HG03064 (cell line): ENCODE measurements around the gene NTRK1.

Experiments
- ATAC-seq: cut with Tn5 transposase; IDR thresholded peaks from one replicate; pipeline ENCODE4 v1.9.1; 2021; ENCODE audit warnings: low read depth; ENCODE audit not compliant: unreplicated experiment

Gene NTRK1

DNA sequence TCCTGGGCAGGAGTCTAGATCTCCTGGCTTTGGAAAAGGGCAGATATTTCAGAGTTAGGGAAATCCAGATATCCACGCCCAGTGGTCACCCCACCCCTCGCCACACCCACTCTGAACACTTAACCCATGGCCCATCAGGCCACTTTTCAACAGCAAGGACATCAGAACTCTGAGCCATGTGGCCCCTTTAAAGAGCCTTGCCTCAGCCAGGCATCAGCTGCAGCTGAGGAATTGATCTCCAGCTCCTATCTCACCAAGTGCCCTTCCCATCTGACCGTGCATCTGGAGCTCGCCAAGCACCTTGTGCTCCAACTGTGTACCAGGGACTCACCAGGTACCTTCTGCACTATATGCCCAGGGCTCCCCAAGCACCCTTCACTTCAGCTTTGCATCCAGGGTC, 23.8 kb upstream of the NTRK1 start:
- ATAC-seq: no peak

DNA sequence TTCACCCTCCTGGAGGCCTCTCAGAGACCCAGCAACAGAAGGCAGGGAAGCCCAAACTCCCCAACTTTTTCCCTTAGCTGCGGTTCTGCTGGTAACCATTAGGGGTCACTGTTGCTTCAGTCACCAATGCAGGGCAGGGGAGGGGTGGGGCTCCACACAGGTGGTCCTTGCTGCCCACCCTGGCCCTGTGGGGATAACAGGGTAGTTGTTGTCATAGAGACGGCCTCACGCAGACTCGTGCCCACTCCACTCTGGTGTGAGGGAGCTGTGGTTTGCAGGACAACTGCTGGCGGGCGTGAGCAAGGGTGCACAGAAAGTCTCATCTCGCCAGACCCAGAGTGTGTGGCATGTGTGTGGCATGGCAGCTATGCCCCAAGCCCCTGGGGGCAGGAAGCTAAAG, 21.7 kb upstream of the NTRK1 start:
- no peak for ATAC-seq

DNA sequence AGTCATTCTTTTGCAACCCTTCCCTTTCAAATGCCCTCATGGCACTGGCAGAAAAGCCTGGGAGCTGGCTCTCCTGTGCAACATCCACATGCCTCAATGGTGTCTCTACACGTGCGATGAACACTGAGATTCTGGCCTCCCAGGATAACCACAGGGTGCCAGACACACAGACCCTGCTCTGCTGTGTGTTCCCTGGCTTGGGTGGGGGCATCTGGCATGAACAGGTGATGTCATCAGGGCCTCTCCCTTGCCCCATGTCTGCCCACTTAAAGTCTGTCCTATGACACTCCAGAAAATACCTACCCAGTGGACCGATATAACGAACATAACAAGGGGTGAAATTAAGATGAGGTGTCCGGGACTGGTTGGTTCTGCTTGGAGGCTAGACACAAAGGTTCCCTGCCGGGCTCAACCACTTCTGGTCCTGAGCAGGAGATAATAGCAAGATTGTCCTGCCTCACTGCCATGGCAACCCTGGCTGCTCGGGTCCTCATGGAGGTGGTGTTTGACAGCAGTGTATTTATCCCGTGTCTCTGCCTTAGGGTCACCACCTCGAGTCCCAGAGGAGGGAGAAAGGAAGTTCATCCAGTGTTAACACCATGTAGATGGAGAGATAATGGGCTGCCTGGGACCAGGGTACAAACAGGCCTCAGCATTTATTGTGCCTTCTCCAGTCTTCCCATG, 21.1 kb upstream of the NTRK1 start:
- ATAC-seq: no peak

DNA sequence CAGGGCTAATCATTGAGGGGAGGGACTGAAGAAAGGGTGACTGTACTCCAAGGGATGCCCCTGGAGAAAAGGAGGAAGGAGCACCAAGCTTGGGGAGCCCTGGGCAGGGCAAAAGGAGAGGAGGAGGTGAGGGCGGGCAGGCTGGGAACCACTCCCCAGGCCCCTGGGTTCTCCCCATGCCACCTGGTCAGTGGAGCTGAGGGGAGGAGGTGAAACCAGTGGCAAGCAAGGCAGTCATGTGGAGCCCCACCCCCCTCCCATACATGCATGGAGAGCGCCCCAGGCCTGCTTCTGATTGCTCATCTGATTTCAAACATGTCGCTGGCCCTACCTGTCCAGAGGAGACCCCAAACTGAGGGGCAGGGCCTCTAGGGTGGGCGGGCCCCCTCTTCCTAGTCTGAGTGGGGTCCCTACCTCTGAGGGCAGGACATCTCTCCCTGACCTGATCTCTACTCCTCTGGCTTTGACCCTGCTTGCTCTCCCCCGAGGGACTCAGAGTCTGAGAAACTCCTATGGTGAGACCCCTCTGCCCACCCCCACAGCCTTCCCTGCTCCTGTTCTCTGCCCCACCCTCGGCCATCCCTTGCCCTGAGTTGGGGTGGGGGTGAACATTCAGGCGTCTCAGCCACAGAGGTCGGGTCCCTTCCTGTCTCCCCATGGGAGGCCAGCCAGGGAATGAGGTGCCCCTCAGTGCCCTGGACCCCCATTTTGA, 20.3 kb upstream of the NTRK1 start:
- no peak for ATAC-seq

DNA sequence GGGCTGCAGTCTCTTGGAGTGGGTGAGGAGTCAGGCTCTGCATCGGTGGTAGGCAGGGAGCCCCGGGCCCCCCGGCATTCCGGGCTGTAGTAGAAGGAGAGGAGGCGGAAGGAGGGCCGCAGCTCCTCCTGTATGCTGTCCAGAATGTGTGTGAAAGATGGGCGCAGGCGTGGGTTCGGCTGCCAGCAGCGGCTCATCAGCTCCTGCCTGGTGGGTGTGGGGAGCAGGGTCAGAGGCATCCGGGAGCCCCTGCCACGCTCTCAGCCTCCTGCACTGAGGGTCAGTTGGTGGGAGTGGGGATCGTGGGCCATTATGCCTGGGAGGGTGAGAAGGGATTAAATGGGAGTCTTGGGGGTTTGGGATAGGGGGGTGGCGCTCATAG, 19.8 kb upstream of the NTRK1 start:
- ATAC-seq: no peak

DNA sequence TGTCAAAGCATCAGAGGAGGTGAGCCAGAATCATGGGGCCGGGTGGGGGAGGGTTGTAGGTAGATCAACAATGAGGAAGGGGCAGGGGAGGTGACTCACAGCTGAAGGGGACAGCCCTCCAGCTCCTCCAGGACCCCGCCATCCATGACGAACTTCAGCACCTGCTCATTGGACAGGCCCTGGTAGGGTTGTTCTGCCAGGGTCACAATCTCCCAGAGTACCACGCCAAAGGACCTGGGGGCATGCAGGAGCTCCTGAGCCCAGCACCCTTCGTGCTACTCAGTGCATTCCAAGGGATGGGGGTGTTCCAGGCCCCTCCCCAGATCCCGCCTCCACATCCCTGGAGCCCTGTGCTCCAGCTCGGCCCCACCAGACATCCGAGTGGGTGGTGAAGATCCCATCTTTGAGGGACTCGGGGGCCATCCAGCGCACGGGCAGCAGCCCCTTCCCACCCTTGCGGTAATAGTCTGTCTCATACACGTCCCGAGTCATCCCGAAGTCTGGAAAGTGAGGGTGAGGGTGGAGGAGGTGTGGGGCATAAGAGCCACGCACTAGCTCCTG, 19.3 kb upstream of the NTRK1 start:
- no peak for ATAC-seq

DNA sequence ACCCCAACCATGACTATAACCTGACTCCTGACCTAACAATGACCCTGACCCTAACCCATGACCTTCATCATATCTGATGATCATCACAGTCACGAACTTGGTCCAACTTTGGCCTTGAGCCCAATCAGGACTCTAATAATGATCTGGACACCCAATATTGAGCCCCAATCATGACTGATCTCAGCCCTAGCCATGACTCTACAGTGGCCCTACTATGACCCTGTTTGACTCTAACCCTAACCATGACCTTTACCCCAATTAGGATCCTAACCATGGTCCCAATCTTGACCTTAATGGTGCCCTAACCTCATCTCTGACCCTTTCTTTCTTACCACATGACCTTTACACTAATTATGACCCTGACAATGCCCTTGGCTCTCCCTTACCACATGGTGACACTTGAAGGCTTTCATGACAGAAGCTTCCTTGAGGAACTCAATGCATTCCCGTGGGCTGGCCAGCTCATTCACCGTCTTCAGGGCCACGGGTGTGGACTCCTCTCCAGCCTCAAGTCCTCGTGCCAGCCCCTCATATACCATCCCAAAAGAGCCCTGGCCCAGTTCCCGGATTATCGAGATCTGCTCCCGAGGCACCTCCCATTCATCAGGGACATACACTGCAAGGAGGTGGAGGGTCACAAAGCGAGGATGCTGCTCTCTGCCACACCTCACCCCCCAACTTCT, 17.9 kb upstream of the NTRK1 start:
- ATAC-seq: no peak

DNA sequence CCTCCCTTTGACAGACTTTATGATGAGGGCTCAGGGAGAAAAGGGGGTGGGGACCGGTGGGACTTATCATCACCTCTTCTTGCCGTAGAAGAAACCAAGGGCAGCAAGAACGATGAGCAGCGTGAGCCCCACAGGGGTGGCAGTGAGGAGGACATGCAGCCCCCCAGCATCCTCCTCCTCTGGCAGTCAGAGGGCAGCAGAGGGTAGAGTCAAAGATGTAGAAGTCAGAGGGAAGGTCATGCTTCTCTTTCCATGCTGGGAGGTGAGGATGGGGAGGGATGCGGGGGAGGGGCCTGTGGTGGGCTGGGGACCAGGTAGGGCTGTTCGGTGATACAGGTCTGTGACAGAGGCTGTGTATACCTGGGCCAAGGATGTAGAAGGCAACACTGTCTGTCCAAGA, 16.6 kb upstream of the NTRK1 start:
- no peak for ATAC-seq

DNA sequence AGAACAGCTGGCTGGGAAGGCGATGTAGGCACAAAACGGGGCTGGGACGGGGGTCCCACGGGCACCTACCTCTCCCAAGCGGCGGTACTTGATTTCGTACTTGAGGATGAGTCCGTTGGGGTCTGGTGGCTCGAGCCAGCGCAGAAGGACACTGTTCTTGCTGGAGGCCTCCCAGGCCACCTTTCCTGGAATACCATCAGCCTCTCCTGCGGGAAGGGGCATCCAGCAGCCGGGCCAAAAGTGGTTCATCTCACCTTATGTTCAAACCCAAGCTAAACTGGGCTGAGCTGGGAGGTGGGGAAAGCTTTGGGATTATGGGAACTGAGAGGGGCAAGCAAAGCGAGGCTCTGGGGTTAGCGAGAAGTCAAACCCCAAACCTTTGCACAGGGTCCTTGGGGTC, 16.0 kb upstream of the NTRK1 start:
- no peak for ATAC-seq

DNA sequence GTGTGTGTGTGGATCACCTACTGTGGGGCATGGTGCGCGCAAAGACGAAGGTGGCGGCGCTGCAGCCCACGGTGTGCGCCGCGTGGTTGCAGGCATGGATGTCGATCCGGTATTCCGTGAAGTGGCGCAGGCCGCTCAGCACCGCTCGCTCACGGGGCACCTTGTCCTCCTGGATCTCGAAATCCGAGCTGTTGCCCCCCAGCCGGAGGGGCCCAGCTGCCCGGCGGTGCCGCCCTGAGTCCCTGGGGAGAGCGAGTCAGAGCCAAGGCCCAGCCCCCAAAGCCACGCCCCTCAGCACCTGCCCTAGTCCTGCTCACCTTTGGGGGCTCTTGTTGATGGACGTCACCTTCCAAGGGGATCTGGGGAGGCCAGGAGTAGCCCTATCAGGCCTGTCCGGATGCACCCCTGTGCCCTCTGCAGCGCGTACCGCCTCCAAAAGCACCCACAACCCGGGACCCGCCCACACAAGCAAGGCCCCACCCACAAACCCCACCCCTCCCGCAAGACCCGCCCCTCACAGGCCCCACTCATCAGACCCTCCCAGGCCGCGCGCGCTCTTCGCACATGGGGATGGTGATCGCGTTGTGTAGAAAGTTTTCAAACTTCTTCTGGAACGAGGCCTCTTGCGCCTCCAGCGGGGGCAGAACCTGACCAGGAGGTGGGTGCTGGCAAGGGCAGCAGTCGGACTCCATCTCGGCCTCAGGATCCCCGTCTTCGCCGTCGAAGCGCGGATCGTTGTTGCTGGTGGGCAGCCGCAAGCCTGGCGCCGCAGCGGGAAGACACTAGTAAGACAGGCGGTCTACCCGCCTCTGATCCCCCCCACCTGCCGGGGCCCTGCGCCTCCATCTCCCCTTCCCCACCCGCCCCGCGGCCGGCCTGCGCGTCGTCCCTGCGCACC, 15.4 kb upstream of the NTRK1 start:
- ATAC-seq: no peak

DNA sequence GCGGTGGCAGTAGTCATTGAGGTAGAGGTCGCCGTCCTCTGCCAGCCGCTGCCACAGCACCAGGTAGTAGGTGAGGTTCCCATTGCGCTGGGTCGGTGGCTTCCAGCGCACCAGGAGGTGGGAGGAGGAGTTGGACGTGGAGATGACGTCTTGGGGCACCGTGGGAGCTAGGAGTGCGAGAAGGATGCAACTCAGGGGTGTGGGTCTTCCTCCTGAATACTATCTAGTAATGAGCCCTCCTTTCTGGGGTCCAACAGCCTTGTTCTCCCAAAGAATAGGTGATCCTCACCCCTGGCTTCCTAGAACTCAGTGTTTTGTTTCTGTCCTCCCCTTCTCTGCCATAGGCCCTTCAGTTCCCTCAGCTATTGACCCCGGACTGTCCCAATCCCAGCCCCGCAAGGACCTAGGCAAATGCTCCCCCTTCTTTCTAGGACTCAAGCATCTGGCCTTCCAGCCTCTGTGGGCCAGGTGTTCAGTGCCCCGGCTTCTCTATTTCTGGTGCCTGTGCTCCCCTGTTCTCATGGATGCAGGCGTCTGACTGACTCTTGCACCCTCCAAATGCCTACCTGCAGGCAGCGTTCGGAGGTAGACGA, 14.6 kb upstream of the NTRK1 start:
- ATAC-seq: no peak

DNA sequence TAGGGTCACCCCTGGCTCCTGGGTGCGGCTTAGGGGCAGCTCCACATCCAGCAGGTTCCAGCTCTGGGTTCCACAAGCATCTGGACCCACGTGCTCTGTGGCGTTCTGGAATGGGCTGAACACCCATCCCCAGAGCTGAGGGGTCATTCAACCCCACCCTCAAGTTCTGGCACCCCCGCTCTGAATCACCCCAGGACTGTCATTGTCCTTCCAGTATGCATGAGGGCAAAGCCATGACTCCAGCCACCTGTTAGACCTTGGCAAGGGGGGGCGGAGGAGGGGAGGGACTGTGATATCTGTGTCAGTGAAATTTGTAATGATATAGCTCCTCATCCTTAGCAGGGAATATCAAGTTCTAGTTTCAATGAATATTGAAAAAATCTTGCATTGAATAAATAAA, 14.0 kb upstream of the NTRK1 start:
- no peak for ATAC-seq

DNA sequence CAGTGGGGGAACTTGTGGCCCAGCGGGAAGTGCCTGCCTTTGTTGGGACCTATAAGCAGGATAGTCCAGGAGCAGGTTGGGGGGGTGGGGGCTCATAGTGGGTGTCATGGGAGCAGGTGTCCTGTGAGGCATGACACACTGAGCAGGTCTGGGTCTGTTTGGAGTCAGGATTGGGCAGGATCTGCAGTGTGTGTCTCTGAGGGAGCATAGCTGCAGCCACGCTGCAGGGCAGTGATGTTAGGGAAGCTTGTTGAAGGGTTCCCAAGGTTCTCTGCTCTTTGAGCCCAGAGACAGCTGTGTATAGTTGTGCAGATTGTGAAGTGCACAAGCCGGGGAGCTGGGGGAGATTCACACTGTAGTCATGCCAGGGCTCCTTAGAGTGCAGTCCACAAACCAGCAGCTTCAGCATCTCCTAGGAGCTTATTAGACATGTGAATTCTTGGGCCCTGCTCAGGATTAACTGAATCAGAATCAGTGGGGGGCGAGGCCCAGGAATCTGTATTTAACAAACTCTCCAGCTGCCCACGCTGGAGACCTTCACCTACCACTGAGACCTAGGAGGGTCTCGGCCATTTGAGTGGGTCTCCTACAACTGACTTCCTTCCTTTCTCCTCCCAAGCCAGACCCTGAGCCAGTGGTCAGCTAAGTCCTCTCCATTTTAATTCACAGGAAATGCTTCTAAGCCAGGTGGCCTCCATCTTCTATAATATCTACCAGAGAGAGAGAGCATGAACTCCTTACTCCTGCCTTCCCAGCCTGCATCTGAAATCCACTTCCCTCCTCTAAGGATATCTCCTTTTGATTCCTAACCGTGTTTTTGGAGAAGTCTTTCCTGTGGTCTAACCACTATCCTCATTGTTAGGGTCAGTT, 12.8 kb upstream of the NTRK1 start:
- ATAC-seq: no peak

DNA sequence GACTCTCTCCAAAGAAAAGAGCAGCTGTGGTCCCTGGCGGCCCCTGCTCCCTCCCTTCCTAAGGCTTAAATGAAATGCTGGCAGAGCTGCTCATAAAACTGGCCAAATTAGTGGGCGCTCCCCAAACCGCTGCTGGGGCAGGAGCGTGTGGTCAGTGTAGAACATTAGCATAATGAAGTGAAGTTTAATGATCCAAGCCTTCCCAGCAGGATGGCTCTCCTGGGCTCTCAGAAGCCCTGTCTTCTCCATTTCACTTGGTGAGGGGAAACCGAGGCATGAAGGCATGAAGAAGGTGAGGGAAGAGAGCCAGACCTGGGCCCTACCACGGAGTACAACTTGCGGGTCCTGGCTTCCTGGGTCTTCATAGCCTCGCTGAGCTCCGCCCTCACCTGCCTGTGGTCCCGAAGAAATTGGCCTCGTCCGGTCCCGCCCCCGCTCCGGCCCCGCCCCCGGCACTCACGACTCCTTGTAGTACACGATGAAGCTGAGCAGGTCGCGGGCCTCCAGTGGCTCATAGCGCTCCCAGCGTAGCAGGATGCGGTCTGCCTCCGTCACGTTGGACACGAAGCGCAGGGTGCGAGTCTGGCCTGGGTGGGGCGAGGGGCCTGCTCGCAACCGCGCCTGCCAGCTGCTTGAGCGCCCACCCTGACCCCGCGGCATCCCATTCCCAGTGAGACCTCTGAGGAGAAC, 12.1 kb upstream of the NTRK1 start:
- ATAC-seq: no peak

DNA sequence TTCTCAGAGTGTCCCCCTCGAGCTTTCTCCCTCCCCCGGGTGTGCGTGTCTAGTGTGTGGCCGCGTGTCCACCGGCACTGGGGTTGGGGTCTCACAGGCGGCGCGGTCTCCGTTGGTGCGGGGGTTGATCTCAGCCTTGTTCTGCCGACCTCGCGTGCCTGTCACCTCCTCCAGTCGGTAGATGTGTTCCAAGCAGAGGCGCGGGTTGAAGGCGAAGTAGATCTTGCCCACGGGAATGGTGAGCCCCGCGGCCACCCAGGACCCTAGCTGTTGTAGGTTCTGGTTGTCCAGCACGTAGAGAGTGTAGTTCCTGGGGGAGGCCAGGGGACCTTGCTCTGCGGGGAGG, 11.5 kb upstream of the NTRK1 start:
- ATAC-seq: no peak

DNA sequence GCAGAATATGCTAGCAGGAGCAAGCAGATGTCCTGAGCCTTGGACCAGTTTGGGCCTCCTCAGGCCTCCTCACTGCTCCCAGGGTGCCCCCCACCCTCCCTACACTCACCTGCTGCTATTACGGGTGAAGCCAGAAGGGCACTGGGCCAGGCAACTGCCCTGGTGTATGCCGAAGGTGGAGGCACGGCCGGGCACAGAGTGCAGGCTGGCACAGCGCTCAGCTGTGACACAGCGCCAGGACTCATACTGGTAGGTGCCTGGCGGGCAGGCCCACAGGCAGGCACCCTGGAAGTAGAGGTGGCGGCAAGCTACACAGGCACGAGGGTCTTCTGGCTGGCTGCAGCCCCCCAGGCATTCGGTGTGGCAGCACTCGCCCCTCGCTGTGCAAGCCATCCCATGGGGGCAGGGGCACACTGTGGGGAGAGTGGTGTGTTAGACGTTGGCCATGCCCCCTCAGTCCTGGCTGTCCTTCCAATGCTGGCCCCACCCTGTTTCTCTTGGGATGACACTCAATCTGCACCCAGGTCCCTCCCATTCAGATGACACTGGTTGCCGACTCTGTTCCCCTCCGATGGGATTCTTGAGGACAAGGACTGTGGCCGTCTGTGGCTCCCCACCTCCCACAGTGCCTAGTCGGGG, 8.8 kb upstream of the NTRK1 start:
- no peak for ATAC-seq

DNA sequence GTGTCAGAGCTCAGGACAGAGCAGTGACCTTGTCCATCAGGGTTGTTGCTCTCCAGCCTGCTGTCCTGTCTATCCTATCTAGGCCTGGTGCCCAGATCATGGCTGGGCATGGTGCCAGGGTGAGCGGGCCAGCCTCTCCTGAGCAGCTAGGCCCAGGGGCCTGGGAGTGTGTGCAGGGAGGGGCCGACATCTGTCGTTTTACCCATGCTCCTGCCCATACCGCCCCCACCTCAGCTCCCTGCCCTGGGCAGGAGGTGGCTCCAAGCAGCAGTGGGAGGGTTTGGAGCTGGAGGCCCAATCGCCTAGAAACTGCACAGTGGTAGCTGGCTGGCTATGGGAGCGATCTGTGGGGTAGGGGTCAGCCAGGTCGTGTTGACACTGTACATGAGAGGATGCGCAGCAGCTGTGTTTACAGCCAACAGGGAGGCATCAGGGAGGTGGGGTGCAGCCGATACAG, 8.2 kb upstream of the NTRK1 start:
- no peak for ATAC-seq

DNA sequence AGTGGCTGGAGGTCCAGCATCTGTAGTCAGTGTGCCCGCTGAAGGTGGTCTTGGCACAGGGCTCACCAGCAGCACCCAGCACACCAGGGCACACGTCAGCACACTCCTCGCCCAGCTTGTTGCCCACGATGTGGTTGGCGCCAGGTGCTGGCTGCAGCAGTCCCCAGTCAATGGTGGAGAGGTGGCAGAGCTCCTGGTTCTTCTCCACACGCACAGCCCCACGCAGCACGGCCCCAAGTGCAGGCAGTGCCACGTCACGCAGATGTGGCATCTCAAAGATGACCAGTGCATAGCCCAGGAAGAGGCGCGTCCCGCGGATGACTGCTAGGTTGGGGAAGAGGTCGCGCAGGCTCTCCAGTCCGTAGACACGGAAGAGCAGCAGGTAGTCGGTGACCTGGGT, 6.9 kb upstream of the NTRK1 start:
- no peak for ATAC-seq
